CD4-positive, alpha-beta T cell treated with Interleukin-12 subunit alpha and Interleukin-12 subunit beta, for 1 hour (primary cell): ENCODE data around the gene LAPTM5.
A peak's percentile ranks its signal among the peaks of the same experiment; 100 is the strongest.

Experiments used
- DNase-seq: peaks from one replicate; pipeline ENCODE4 v3.0.0-alpha.2; 2020

LAPTM5 gene

DNA sequence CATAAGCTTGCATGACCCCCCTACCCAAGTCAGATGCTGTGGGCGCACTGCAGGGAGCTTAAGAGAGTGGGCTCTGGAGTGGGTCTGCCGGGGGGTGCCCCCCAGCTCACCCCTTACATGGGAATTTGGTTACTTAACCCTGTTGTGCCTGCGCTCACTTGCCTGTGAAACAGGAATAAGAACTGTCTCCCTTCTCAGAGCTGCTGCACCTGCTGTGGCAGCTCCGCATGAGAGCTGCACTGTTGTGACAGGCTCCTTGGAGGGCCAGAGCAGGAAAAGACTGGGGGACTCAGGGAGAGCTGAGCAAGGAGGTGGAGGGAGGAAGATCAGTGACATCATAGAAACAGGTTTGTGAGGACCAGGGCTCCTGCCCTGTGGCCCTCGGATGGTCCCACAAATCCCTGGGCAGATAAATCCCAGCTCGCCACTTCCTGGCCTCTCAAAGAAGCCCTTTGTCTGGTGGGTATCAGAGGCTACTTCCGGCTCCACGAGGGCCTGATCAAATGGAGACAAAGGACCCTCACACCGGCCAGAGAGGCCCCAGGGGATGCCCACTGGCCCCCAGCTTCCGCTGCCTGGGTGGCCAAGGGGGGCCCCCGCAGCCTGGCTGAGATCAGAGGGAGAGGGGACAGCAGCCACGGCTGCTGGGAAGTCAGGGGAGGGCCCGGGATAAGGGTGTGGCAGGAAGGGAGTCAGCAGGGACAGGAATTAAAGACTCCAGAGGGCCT lies 28.9 kb upstream of the LAPTM5 start:
- DNase-seq, result no peak

DNA sequence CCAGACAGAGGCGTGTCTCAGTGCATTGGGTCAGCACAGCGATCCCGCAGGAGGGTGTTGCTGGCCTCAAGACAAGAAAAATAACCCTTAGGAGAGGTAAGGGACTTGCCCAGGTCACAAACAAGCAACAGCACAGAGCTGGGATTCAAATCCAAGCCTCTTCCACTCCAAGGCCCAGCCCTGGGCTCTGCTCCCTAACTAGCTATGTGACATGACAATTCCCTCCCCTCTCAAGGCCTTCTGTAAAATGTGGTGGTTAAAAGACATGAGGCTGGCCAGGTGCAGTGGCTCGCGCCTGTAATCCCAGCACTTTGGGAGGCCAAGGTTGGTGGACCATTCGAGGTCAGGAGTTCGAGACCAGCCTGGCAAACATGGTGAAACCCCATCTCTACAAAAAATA lies 28.1 kb upstream of the LAPTM5 start:
- DNase-seq, result no peak

DNA sequence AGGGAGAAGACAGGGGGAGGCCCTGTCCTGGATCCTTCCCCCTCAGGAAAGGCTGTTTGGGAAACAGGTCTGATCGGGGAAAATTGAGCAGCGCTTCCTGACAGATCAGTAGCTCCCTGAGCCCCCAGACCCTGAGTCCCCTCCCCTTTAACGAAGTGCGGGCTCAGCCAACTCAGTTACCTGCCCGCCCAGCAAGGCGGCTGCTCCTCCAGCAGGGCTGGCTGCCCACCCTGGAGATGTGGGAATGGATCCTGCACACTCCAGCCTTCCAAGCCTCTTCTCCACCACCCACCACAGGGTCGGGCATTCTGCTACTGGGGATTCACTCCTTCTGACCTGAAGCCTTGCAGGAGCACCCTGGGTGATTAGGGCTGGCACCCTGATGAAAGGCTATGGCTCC lies 27.6 kb upstream of the LAPTM5 start:
- no peak for DNase-seq

DNA sequence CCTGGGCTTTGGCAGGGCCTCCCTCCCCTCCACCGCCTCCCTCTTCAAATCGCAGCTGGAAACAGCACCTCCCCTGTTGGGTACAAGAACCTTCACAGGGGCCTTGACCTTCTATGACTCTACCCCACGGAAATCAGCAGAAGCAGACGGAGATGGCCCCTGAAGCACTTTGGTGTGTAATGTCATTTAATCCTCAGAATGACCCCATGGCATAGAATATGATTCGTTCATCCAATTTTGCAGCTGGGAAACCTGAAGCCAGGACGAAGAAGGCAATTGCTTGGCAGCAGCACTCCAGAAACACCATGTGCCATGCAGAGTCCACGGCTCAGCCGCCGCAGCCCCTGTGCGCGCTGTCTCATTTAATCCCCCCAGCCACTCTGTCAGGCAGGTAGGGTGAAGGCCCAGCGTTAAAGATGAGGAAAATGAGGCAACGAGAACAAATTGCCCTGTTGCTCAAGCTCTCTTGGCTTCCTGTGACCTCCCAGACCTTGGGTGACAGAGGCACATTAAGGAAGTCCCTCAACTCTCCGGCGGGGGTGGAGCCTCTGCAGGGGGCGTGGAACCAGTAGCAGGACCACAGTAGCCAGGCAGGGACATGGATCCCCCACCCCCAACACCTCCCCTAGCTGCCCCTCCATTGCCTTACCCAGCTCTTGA lies 25.8 kb upstream of the LAPTM5 start:
- DNase-seq, result no peak

DNA sequence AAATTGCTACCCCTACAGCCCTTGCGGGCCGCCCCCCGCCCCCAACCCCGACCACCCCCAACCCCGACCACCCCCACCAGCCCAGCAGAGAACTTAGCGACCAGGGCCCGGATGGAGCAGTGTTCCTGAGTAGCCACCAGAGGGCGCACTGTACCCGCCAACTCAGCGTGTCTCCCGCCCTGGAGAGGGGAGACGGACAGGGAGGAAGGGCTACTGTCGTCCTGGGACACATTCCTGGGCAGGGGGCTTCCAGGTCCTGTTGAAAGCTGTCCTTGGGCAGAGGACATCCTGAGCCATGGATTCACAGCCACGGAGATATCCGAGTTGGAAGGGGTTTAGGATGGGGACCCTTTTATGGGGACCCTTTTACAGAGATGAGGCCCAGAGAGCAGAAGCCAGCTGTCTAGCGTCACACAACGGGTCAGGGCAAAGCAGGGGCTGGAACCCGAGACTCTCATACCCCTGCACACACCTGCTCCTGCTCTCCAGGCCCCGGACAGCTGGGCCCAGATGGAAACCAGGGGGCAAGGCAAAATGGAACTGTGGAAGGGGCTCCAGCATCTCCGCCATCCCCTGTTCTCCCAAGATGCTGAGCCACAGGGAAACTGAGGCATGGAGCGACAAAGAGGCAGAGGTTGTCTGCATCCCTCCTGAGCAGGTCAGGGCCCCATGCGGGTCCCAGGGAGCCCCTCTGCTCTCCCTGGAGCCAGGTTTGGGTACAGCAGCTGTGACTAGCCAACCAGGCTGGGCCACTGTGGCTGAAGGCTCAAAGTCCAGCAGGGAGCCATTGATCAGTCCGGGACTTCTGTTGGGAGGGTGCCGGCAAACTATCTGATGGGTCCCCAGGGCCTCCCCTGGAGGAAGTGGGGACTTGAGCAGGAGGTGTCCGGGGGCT lies 25.0 kb upstream of the LAPTM5 start:
- DNase-seq, result peak; percentile 74

DNA sequence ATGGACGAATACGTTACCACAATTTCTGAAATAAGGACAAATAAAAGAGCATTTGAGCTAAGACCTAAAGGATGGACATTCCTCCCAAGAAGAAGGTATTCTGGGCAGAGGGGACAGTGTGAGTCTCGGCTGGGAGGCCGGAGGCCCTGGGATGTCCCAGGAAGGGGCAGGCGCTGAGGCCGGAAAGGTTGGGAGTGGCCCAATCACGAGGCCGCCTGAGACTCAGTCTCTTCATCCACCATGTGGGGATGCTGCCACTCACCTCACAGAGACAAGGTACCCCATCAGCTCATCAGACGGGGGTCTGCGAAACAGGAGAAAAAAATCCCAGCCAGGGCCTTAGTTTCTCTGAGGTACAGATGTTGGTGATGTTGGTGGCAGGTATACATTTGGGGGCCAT lies 24.3 kb upstream of the LAPTM5 start:
- DNase-seq, result no peak

DNA sequence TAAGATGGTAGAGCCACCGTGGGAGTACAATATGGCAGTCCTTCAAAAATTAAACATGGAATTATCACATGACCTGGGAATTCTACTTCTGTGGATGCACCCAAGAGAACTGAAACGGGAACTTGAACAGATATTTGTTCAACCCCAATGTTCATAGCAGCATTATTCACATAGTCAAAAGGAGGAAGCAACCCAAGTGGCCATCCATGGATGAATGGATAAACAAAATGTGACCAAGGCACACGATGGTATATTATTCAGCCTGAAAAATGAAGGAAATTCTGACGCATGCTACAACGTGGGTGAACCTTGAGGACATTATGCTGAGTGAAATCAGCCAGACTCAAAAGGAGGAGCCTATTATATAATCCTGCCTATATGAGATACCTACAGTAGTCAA lies 22.8 kb upstream of the LAPTM5 start:
- DNase-seq, result no peak

DNA sequence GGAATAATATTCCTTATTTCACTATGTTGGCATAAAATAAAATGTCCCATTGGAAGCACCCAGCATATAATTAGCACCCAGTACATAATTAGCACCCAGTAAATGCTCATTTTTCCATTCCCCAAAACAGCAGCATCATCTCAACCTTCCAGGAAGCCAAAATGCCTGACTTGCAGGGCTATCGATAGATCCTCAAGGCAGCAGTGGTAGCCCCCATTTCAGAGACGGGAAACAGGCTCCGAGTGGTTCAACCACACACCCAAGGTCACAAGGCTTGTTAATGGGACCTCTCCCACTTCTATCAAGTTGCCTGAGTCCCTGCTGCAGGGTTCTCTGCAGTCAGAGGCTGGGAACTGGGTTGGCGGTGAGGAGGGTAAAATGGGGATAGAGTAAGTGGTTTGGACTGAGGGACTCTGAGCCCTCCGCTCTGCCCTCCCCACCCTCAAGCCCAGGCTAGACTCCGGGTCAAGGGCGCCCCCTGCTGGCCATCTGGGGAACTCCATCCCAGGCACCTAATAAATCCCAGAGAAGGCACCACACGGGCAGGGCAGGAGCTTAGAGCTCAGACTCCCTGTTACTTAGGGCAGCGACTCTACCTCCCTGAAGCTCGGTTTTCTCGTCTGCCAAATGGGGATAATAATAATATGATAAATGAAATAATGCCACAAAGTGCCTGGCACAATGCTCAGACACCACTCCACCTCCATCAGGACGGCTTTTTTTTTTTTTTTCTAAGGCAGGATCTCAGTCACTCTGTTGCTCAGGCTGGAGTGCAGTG lies 21.9 kb upstream of the LAPTM5 start:
- DNase-seq, result peak; percentile 90

DNA sequence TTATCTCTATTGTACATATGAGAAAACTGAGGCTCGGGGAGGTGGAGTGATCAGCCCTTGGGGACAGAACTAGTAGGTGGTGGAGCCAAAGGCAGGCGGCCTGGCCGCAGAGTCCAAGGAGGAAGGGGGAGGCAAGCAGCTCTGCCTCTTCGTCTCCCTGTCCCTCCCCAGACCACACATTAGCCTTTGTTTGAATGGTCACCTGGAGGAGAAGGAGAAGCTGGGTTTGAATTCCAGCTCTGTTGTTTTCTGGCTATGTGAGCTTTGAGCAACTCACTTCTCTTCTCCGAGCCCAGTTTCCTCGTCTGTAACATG lies 21.4 kb upstream of the LAPTM5 start:
- no peak for DNase-seq

DNA sequence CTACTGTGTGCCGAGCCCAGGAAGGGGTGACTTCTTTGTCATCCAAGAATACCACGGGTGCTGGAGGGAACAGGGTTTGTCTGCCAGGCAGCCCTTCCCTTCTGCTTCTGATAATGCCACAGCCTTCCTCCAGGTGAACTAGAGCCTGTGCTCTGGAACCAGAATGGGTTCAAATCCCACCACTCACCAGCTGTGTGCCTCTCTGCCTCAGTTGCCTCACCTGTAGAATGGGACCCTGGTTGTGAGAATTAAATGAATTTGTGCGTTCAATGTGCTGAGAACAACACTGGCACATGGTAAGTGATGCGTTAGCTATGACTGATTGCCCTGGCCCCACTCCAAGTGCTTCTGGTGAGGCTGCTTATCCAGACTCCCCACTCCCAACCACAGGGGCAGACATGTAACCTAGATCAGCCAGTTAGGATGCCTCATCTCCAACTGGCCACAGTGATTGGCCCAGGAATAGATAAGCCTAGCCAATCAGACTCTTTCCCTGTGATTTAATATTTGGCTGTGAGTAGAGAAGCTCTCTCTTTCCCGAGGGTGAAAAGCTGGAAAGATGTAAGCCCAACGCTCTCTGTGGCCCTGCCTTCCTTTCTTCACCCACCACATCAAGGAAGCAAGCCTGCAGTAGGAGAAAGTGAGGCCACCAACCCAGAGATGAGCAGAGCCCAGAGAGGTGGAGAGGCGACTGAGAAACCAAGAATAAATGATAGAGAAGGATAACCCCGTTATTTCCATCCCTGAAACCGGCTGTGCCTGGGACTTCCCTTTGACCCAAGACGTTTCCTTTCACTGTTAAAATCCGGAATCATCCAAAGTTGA lies 20.8 kb upstream of the LAPTM5 start:
- no peak for DNase-seq

DNA sequence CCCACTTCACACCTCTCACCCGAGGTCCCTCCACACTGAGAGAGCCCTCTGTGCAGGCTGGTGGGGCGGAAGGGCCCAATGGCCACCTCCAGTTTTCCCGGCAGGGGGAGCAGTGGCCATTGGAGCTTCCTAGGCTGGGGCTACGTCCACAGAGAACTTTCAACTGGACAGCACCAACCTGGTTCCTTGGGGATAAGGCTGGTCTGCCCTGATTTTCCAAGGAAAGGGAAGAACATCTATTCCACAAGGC lies 20.3 kb upstream of the LAPTM5 start:
- DNase-seq, result no peak

DNA sequence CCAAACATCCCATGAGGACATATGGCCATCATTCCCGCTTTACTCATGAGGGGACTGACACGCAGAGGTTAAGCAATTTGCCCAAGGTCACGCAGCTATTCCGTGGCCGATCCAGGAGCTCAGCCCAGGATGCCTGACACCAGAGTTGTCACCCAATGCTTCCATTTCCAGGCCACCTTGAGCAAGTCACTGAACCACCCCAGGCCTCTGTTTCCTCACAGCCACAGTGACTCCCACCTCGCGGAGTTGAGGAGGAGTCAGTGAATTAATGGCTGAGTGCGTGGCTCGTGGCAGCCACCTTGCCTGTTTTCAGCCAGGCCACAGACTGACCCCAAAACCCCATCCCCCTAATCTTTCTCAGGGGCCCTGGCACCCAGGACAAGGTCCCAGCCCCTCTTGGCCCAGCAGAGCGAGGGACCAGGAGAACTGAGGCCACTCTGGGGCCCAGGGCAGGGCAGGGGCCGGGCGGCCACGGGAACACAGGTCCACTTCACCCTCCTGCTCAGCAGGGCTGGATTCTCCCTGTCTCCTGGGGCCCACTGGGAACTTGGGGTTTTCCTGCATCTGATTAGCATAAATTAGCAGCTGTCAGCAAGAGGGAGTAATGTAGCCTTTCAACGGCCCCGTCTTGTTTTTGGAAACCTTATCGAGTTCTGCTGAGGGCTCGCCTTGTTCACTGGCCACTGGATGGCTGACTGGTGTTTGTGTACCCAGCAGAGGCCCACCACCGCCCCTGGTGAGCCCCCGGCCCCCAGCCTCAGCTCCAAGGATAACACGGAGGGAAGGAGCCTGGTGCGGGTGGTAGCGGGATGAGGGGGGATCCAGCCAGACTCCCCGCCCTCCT lies 19.7 kb upstream of the LAPTM5 start:
- DNase-seq, result no peak

DNA sequence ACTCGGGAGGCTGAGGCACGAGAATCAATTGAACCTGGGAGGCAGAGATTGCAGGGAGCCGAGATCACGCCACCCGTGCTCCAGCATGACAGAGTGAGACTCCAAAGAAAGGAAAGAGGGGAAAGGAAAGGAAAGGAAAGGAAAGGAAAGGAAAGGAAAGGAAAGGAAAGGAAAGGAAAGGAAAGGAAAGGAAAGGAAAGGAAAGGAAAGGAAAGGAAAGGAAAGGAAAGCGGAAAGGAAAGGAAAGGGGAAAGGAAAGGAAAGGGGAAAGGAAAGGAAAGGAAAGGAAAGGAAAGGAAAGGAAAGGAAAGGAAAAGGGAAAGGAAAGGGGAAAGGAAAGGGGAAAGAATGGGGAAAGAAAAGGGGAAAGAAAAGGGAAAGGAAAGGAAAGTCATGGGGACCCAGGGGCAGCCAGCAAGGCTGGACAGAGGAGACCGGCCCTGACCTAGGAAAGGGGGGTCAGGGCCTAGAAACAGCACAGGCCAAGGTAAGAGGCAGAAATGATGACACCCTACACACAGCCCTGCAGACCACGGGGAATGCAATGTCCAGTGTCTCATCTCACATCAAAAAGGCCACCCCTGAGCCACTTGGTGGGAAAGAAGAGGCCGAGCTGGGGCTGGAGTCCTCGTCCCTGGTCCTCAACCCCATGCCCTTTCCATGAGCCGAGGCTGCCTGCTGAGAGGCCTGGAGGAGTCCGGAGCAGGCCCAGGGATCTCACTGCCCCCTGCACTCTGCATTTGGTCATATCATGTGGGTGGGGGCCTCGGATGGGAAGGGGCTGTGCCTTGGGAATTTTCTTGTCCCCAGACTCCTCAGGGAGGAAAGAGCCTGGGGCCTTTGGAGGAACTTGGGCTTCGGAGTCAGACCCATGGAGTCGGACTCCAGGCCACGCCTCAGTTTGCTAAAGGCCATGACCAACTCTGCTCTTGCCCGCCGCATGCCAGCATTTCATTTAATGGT lies 18.8 kb upstream of the LAPTM5 start:
- no peak for DNase-seq

DNA sequence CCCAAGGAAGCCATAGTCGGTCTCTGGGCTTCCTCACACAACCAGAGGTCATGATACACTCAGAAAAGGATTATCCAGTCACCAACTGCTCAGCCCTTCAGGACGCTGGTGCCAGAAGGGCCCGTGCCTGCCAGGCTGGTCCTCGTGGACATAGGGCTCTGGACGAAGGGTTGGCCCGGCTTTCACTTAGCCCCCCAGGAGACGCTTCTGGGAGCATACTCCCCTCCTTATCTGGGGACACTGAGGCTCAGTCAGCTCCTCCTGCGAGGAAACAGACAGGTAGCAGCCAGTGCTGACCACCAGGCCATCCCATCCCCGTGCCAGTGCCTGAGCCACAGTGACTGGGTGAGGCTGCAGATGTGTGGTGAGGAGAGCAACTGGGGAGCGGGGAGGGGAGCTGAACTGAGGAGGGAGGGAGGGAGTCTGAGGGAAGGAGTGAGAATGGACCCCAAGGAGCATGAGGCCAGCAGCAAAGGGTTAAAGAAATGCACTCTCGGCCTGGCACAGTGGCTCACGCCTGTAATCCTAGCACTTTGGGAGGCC lies 17.9 kb upstream of the LAPTM5 start:
- no peak for DNase-seq

DNA sequence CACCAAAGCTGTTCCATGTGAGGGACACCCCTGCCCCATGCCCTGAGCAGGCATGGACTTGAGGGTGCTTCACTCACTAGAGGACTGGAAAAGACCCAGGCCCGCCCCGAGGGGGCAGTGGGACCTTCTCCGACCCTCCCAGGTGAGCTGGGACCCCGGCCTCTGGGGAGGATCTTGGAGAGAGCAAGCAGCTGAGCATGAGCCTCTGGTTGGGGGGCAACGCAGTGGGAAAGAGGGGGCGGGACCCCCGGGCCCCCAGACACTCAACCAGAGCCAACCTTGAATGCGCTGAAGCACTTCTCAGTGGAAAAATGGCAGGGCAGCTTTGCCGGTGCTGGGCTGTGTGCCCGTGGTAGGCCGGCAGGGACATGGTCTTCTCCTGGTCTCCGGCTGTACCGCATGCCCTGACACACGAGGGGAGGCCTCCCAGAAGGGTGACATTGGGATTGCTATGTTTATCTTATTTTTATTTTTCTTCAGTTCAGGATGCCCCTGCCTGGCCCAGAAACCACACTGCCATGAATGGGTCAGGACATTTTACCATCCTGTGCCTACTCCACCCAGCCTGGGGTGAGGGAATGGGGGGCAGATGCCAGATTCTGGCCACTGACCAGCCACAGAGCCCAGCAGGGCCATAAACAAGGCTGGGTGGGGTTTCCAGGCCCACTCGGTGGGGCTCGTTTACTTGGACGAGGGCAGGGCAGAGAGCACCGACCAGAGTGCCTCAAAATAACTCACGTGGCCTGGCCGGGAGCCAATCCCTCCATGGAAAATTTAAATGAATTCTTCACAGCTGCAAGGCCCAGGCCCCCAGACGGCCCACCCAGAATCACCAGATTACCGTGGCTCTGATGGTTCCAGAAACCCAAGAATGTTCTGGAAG lies 17.2 kb upstream of the LAPTM5 start:
- no peak for DNase-seq

DNA sequence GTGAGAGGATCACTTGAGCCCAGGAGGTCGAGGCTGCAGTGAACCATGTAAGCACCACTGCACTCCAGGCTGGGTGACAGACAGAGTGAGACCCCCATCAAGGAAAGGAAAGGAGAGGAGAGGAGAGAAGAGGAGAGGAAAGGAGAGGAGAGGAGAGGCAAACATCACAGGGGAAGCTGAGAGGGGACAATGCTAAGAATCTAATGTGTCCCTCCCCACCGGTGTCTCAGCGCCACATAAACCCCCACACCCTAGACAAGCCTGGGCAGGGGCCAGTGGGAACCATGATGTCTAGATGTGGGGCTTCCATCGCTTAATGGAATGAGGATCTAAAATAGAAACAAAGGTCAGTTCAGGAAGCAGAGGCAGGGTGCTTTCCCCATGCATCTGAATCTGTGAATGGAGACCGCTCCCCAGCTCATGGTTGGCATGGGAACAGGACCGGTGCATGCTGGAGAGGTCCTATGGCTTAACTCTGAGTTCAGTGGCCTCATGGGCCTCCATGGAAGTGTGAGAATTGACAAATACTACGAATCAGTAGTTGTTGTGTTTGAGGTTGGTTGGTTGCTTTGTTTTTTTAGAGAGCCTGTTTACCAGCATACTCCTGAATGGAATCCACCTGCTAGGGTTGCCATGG lies 16.3 kb upstream of the LAPTM5 start:
- DNase-seq, result no peak

DNA sequence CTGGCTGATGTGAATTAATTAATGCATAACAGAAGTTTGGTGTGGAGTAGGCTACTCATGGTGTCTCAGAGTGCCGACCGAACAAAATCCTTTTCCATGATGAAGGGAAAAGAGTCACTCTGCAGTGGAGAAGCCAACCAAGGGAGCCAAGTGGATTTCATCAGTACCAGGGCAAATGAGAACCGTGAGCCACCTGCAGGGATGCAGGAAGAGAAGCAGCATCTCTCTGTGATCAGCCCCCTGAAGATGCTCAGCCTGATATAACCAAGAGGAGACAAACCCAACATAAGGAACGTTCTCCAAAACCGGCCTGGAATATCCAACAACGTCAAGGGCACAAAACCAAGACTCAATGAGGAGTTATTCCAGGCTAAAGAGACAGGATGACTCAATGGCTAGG lies 13.4 kb upstream of the LAPTM5 start:
- DNase-seq, result no peak

DNA sequence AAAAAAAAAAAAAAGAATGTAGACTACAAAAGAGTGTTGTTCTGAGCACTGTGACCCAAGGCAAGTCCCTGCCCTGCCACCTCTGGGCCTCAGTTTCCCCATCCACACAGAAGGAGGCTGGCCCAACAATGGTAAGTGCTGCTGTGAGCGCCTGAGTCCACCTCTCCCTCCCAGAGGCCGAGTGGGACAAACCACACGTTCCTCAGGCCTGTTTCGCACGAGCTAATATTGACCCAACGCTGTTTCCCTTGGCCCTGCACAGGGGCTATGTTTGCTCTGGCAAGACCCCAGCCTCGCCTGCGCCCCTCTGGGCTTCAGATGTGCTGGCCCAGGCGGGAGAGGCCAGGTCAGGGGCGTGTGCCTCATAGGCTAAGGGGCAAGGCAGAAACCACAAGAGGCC lies 12.6 kb upstream of the LAPTM5 start:
- no peak for DNase-seq
